Left cardiac atrium (tissue), 4 donors: ENCODE data around the gene TPPP. TPM values are rescaled to one million over a fixed set of nuclear protein-coding genes. Genes with fewer than 3 reads are reported as not detected.
"Not testable (repeated sequence)": the region's sequence is repeated elsewhere in the genome, so short reads cannot be mapped to it uniquely, and the experiment has no call there.

Source experiments
- ATAC-seq, 2 donors: fragments of 200-7000 bp; cut with Tn5 transposase; one replicate each; pipeline ENCODE4 v1.9.1; 2020; ENCODE audit warnings: mild to moderate bottlenecking in 2 of 2, moderate library complexity in 2 of 2
- DNase-seq: peaks from one replicate; pipeline ENCODE4 v3.0.0-alpha.2; 2020
- intact Hi-C, 2 donors: fragments of 100-400 bp; cut with DNase I; formaldehyde crosslinking; loops; one replicate each; pipeline versions ENCODE4 v1.14.1 to v1.15.1; 2022 to 2023
- long read RNA-seq: library from polyadenylated mRNA; unstranded; transcript quantifications from one replicate; pipeline ENCODE4 v2.0.0, GENCODE V29; 2021
- total RNA-seq, 2 donors: library from RNA; stranded (reverse); fragmentation: NEBNext Ultra II Directional; extraction: Animal tissue kit (Norgen Biotek cat#: 25700); gene quantifications; one replicate each; pipeline ENCODE4 v1.2.1, GENCODE V29; 2021
- donor health status: DM: no; HTN: yes; CAD: no.
- donor health status: DM: no; HTN: yes; CAD: no; lungs with severe emphysema.
- donor health status: DM: yes; HTN: yes; CAD: no.
- donor health status: Dilated cardiomyopathy.

TPPP gene
- total RNA-seq: 10 to 100 TPM; 15.5 to 25.0 TPM
- long read RNA-seq, full-length matches to known transcripts: 4 of 20 reads
- long read RNA-seq, partial matches to known transcripts: 0 of 20 reads
- long read RNA-seq, other reads (novel, unspliced or antisense): 16 of 20 reads

GRCh38 chr5:693271-694041 lies at the start of gene TPPP:
TPPP (minus strand) TSS chr5:693352; CDS start chr5:678060, 15,292 bp downstream.
- intact Hi-C loops: loop anchor here in 1 of 2 donors (2.0 kb wide), 1 partner anchor 63 kb away; no protein-coding TSS in a partner anchor
- peak; percentile 92 to 93 for ATAC-seq

GRCh38 chr5:742276-742675 lies 49.1 kb upstream of the TPPP start:
- intact Hi-C loops: not testable (repeated sequence)

More at GRCh38 chr5:693271-694041, at the start of gene TPPP:
- DNase-seq: peak; percentile 99

GRCh38 chr5:734145-734544 lies 41.0 kb upstream of the TPPP start:
- ATAC-seq, intact Hi-C loops, DNase-seq: not testable (repeated sequence)

More at GRCh38 chr5:742276-742675, 49.1 kb upstream of the TPPP start:
- DNase-seq, ATAC-seq: not testable (repeated sequence)

- not testable (repeated sequence) for DNase-seq, ATAC-seq
- intact Hi-C loops: loop anchor here in 1 of 2 donors (2.0 kb wide), 1 partner anchor 92 kb away; no protein-coding TSS in a partner anchor
Measured at GRCh38 chr5:732754-733454, 39.8 kb upstream of the TPPP start.

GRCh38 chr5:729225-729624 lies 36.1 kb upstream of the TPPP start:
- DNase-seq, intact Hi-C loops, ATAC-seq: not testable (repeated sequence)

- DNase-seq, intact Hi-C loops: not testable (repeated sequence)
- peak in 1 of 2 donors; percentile 63 for ATAC-seq
Measured at GRCh38 chr5:727087-727486, 33.9 kb upstream of the TPPP start.

- intact Hi-C loops, DNase-seq, ATAC-seq: not testable (repeated sequence)
Measured at GRCh38 chr5:723865-724264, 30.7 kb upstream of the TPPP start.

GRCh38 chr5:723309-723708 lies 30.2 kb upstream of the TPPP start:
- intact Hi-C loops, ATAC-seq, DNase-seq: not testable (repeated sequence)

GRCh38 chr5:719379-719778 lies 26.2 kb upstream of the TPPP start:
- DNase-seq, intact Hi-C loops, ATAC-seq: not testable (repeated sequence)

- no peak for DNase-seq
- no peak for ATAC-seq
- intact Hi-C loops: no loop called here
Measured at GRCh38 chr5:717143-717542, 24.0 kb upstream of the TPPP start.

GRCh38 chr5:716740-717139 lies 23.6 kb upstream of the TPPP start:
- intact Hi-C loops, DNase-seq: not testable (repeated sequence)
- ATAC-seq: peak; percentile 28 to 82

- DNase-seq, intact Hi-C loops, ATAC-seq: not testable (repeated sequence)
Measured at GRCh38 chr5:715636-716035, 22.5 kb upstream of the TPPP start.

- intact Hi-C loops, DNase-seq, ATAC-seq: not testable (repeated sequence)
Measured at GRCh38 chr5:714215-715118, 21.3 kb upstream of the TPPP start.

- intact Hi-C loops, ATAC-seq, DNase-seq: not testable (repeated sequence)
Measured at GRCh38 chr5:713686-714085, 20.5 kb upstream of the TPPP start.

GRCh38 chr5:708848-709517 lies 15.8 kb upstream of the TPPP start:
- ATAC-seq, DNase-seq, intact Hi-C loops: not testable (repeated sequence)

GRCh38 chr5:708374-708773 lies 15.2 kb upstream of the TPPP start:
- DNase-seq, ATAC-seq, intact Hi-C loops: not testable (repeated sequence)

- ATAC-seq, intact Hi-C loops, DNase-seq: not testable (repeated sequence)
Measured at GRCh38 chr5:706127-706526, 13.0 kb upstream of the TPPP start.
